ENCODE results near the gene ELANE. TPM values are rescaled to one million over a fixed set of nuclear protein-coding genes. Genes with fewer than 3 reads are reported as not detected.

Gene ELANE
- total and polyA plus RNA-seq, 2 experiments from 2014 or later = 0.81 to 0.83 TPM

GRCh38 chr19:900043-900301 lies 47.9 kb downstream of the ELANE start:
- H3K4me2 ChIP-seq = no peak overlapping the region

GRCh38 chr19:900302-901111 lies 48.4 kb downstream of the ELANE start:
- Histone ChIP-seq H3K4me2 (no peak overlapping the region), H3K4me1 (ENCODE audit: insufficient read depth) (no peaks in the 10 kb centered on the region), H2AFZ (no peak overlapping the region), H3K4me3 (no peak overlapping the region), H3K27me3 (no peaks in the 10 kb centered on the region), H3K9me3 (ENCODE audit: low read depth) (no peaks in the 10 kb centered on the region), H4K20me1 (ENCODE audit: insufficient read depth, poor library complexity, severe bottlenecking) (peaks cover 27% of the 10 kb centered on the region), H3K79me2 (peaks cover 27% of the 10 kb centered on the region), H3K27ac (no peak overlapping the region), H3K9me2 (replicated peaks; ENCODE audit: insufficient read depth) (no peaks in the 10 kb centered on the region), H3K36me3 (replicated peaks; ENCODE audit: insufficient read depth, low read depth) (no peaks in the 10 kb centered on the region)
- 96% methylated on average over 18 of the region's 30 CpGs for WGBS (ENCODE audit: low lambda C conversion rate, missing lambda C conversion rate)
- TF ChIP-seq EZH2 (IDR thresholded peaks at IDR 0.05; ENCODE audit: borderline replicate concordance) = no peak
- TF ChIP-seq CTCF (IDR thresholded peaks at IDR 0.05; ENCODE audit: poor library complexity) = no peak
- no peak for DNase-seq (ENCODE audit: low spot score)

More at GRCh38 chr19:900043-900301, 47.9 kb downstream of the ELANE start:
- H3K4me1 ChIP-seq (ENCODE audit: insufficient read depth) = no peaks in the 10 kb centered on the region
- no peak for DNase-seq (ENCODE audit: low spot score)
- H4K20me1 ChIP-seq (ENCODE audit: insufficient read depth, poor library complexity, severe bottlenecking) = peaks cover 27% of the 10 kb centered on the region
- H3K36me3 ChIP-seq (replicated peaks; ENCODE audit: insufficient read depth, low read depth) = no peaks in the 10 kb centered on the region
- H3K9me3 ChIP-seq (ENCODE audit: low read depth) = no peaks in the 10 kb centered on the region
- H3K27me3 ChIP-seq = no peaks in the 10 kb centered on the region
- H3K79me2 ChIP-seq = peaks cover 25% of the 10 kb centered on the region
- TF ChIP-seq EZH2 (IDR thresholded peaks at IDR 0.05; ENCODE audit: borderline replicate concordance) (no peak), CTCF (IDR thresholded peaks at IDR 0.05; ENCODE audit: poor library complexity) (no peak), EZH2phosphoT487 (IDR thresholded peaks at IDR 0.05; ENCODE audit: low read depth, severe bottlenecking, unreplicated experiment) (no peak)
- H3K4me3 ChIP-seq = no peak overlapping the region
- H2AFZ ChIP-seq = no peak overlapping the region
- no peaks in the 10 kb centered on the region for H3K9me2 ChIP-seq (replicated peaks; ENCODE audit: insufficient read depth)
- WGBS (ENCODE audit: low lambda C conversion rate, missing lambda C conversion rate) = 98% methylated on average over 10 of the region's 15 CpGs
- no peak overlapping the region for H3K27ac ChIP-seq

- TF ChIP-seq EZH2 (IDR thresholded peaks at IDR 0.05; ENCODE audit: borderline replicate concordance) = no peak
- TF ChIP-seq EZH2phosphoT487 (IDR thresholded peaks at IDR 0.05; ENCODE audit: low read depth, severe bottlenecking, unreplicated experiment) = no peak
- no peak for TF ChIP-seq CTCF (IDR thresholded peaks at IDR 0.05; ENCODE audit: poor library complexity)
- Histone ChIP-seq H4K20me1 (ENCODE audit: insufficient read depth, poor library complexity, severe bottlenecking) (peaks cover 27% of the 10 kb centered on the region), H3K9me2 (replicated peaks; ENCODE audit: insufficient read depth) (no peaks in the 10 kb centered on the region), H3K36me3 (replicated peaks; ENCODE audit: insufficient read depth, low read depth) (no peaks in the 10 kb centered on the region), H3K4me1 (ENCODE audit: insufficient read depth) (no peaks in the 10 kb centered on the region), H3K9me3 (ENCODE audit: low read depth) (no peaks in the 10 kb centered on the region), H3K4me2 (no peak overlapping the region), H3K27ac (no peak overlapping the region), H3K4me3 (no peak overlapping the region), H3K27me3 (no peaks in the 10 kb centered on the region), H3K79me2 (peaks cover 31% of the 10 kb centered on the region), H2AFZ (no peak overlapping the region)
- 92% methylated on average over 16 of the region's 27 CpGs for WGBS (ENCODE audit: low lambda C conversion rate, missing lambda C conversion rate)
- DNase-seq (ENCODE audit: low spot score) = no peak
Observed at GRCh38 chr19:901216-902092, 49.4 kb downstream of the ELANE start.

Data from hepatocyte (in vitro differentiated cells).